GM18870 (cell line): Measurements from ENCODE around the gene CDC23.
"Not testable (repeated sequence)": the region's sequence is repeated elsewhere in the genome, so short reads cannot be mapped to it uniquely, and the experiment has no call there.

Source experiments
- ATAC-seq: cut with Tn5 transposase; IDR thresholded peaks from one replicate; pipeline ENCODE4 v1.9.1; 2021; ENCODE audit warnings: moderate library complexity; ENCODE audit not compliant: unreplicated experiment

The CDC23 gene

DNA sequence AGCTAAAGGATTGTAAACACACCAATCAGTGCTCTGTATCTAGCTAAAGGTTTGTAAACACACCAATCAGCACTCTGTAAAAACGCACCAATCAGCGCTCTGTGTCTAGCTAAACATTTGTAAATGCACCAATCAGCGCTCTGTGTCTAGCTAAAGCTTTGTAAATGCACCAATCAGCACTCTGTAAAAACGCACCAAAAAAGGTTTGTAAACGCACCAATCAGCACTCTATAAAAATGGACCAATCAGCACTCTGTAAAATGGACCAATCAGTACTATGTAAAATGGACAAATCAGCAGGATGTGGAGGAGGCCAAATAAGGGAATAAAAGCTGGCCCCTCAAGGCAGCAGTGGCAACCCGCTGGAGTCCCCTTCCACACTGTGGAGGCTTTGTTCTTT is 69.5 kb downstream of the CDC23 start:
- ATAC-seq: not testable (repeated sequence)

- ATAC-seq: no peak
Measured at GRCh38 chr5:138141734-138142133, 71.4 kb downstream of the CDC23 start.

DNA sequence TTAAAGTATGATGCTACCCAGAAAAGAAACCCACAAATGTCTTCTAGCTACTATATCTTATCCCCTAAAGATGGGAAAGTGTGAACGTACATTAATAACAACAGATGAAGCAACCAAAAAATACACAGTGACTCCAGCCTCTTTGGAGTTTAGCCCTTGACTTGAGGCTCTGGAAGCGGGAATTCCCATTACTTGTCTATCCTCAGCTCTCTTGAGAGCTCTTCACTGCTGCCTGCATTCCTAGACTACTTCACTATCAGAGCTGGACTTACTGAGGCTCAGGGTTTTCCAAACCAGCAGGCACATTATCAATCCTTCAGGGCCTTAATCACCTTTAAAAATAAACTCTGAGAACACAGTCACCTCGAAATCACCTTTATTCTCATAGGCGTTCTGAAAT is 72.9 kb downstream of the CDC23 start:
- ATAC-seq: no peak

- no peak for ATAC-seq
Measured at GRCh38 chr5:138139781-138140090, 73.4 kb downstream of the CDC23 start.

- no peak for ATAC-seq
Measured at GRCh38 chr5:138138949-138139780, 74.0 kb downstream of the CDC23 start, which contains the start of gene NME5. NME5 (minus strand) TSS chr5:138139428; CDS start chr5:138138780, 648 bp downstream.
